ENCODE results near the gene PSME3. TPM values are rescaled to one million over a fixed set of nuclear protein-coding genes. Genes with fewer than 3 reads are reported as not detected.

PSME3 gene
- total RNA-seq, 1 experiment from 2014 or later: 192 TPM

DNA sequence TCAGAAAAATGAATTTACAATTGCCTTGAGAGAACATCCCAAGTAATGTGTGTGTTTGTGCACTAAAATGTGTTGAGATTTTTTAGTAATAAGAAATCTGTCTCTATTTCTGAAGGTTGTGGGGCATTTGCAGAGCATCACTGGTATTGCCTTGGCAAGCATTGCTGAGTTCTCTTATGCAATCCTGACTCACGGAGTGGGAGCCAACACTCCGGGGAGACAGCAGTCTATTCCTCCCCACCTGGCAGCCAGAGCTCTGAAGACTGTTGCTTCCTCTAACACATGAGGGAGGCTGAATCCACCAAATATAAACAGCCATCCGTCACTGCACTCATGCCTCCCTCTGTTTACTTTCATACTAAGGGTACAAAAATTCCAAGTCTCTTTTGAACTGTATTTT lies 23.9 kb upstream of the PSME3 start:
- Mint-ChIP-seq H3K36me3 (peaks cover 26% of the 10 kb centered on the region), H3K4me3 (no peak overlapping the region), H3K27me3 (ENCODE audit: low read depth) (no peaks in the 10 kb centered on the region; the same call in 1 of the 2 replicates), H3K27ac (no peak overlapping the region), H3K9me3 (no peaks in the 10 kb centered on the region), H3K4me1 (no peaks in the 10 kb centered on the region)
- DNase-seq (ENCODE audit: low spot score) (no peak), ATAC-seq (no peak)
- no peak for TF ChIP-seq ZNF423 (CRISPR knock-in tag; IDR thresholded peaks at IDR 0.05)
- no peak for TF ChIP-seq MXD4 (CRISPR knock-in tag; IDR thresholded peaks at IDR 0.05; ENCODE audit: borderline replicate concordance)
- TF ChIP-seq, protein P1, sequence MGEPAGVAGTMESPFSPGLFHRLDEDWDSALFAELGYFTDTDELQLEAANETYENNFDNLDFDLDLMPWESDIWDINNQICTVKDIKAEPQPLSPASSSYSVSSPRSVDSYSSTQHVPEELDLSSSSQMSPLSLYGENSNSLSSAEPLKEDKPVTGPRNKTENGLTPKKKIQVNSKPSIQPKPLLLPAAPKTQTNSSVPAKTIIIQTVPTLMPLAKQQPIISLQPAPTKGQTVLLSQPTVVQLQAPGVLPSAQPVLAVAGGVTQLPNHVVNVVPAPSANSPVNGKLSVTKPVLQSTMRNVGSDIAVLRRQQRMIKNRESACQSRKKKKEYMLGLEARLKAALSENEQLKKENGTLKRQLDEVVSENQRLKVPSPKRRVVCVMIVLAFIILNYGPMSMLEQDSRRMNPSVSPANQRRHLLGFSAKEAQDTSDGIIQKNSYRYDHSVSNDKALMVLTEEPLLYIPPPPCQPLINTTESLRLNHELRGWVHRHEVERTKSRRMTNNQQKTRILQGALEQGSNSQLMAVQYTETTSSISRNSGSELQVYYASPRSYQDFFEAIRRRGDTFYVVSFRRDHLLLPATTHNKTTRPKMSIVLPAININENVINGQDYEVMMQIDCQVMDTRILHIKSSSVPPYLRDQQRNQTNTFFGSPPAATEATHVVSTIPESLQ (CRISPR knock-in tag; IDR thresholded peaks at IDR 0.05): no peak
- TF ChIP-seq, protein P2, sequence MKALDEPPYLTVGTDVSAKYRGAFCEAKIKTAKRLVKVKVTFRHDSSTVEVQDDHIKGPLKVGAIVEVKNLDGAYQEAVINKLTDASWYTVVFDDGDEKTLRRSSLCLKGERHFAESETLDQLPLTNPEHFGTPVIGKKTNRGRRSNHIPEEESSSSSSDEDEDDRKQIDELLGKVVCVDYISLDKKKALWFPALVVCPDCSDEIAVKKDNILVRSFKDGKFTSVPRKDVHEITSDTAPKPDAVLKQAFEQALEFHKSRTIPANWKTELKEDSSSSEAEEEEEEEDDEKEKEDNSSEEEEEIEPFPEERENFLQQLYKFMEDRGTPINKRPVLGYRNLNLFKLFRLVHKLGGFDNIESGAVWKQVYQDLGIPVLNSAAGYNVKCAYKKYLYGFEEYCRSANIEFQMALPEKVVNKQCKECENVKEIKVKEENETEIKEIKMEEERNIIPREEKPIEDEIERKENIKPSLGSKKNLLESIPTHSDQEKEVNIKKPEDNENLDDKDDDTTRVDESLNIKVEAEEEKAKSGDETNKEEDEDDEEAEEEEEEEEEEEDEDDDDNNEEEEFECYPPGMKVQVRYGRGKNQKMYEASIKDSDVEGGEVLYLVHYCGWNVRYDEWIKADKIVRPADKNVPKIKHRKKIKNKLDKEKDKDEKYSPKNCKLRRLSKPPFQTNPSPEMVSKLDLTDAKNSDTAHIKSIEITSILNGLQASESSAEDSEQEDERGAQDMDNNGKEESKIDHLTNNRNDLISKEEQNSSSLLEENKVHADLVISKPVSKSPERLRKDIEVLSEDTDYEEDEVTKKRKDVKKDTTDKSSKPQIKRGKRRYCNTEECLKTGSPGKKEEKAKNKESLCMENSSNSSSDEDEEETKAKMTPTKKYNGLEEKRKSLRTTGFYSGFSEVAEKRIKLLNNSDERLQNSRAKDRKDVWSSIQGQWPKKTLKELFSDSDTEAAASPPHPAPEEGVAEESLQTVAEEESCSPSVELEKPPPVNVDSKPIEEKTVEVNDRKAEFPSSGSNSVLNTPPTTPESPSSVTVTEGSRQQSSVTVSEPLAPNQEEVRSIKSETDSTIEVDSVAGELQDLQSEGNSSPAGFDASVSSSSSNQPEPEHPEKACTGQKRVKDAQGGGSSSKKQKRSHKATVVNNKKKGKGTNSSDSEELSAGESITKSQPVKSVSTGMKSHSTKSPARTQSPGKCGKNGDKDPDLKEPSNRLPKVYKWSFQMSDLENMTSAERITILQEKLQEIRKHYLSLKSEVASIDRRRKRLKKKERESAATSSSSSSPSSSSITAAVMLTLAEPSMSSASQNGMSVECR (CRISPR knock-in tag; IDR thresholded peaks at IDR 0.05; ENCODE audit: borderline replicate concordance): no peak
- TF ChIP-seq NFYB (CRISPR knock-in tag; conservative IDR thresholded peaks at IDR 0.05; ENCODE audit: low read depth): no peak
- TF ChIP-seq JAZF1 (CRISPR knock-in tag; IDR thresholded peaks at IDR 0.05): no peak
- TF ChIP-seq FOXJ3 (CRISPR knock-in tag; IDR thresholded peaks at IDR 0.05; ENCODE audit: borderline replicate concordance): no peak
- TF ChIP-seq NR1H2 (CRISPR knock-in tag; IDR thresholded peaks at IDR 0.05): no peak
- no peak for TF ChIP-seq NFE2L1 (CRISPR knock-in tag; IDR thresholded peaks at IDR 0.05)
- POLR2A ChIA-PET: no interaction called here
- CTCF ChIA-PET: interaction anchor here (0.9 to 2.4 kb wide), 3 partner anchors 11 to 46 kb away, joined by 4 to 7 read pairs (median 6); partner anchors contain the start of gene BECN1

DNA sequence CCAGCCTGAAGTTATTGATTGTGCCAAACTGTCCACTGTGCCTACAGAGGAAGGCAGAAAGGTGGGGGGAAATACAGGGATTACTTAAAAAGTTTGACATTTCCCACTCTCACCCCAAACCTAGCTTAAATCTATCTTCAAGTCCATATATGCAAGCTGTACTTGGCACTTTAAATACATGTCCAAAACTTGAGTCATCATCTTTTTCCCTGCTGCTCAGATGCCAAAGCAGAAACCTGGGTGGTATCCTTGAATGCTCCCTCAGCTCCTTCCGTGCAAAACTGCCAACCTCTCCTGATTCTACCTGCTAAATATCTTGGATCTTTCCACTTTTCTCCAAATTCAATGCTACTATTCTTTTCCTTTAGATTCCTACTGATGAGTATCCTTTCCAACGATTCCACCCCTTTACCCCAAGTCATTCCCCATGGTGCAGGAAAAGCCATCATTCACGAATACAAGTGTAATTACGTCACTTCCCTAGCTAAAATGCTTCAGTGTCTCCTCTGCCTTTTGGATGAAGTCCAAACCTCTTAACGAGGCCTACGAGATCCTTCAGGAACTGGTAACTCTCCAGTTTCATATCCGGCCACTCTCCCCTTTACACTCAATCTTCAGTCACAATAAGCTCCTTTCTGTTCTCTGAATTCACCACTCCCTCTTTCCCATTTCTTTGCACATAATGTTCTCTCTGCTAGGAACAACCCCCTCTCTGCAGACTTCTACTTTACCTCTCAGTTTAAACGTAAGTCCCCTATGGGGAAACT lies 18.4 kb upstream of the PSME3 start:
- DNase-seq (ENCODE audit: low spot score) (no peak), ATAC-seq (no peak)
- Mint-ChIP-seq H3K9me3 (no peaks in the 10 kb centered on the region), H3K36me3 (peaks cover 68% of the 10 kb centered on the region), H3K27ac (no peak overlapping the region), H3K4me3 (no peak overlapping the region), H3K4me1 (no peaks in the 10 kb centered on the region), H3K27me3 (ENCODE audit: low read depth) (no peaks in the 10 kb centered on the region)
- CTCF ChIA-PET: interaction anchor here (2.4 kb wide), 1 partner anchor 10 kb away, joined by 12 read pairs; the partner anchor contains the start of gene BECN1
- TF ChIP-seq IRF2 (CRISPR knock-in tag; IDR thresholded peaks at IDR 0.05; ENCODE audit: borderline replicate concordance, low read depth) (no peak), ZNF138 (CRISPR knock-in tag; conservative IDR thresholded peaks at IDR 0.05) (no peak), ZNF263 (CRISPR knock-in tag; IDR thresholded peaks at IDR 0.05; ENCODE audit: low read depth) (no peak)
- TF ChIP-seq, protein P3, sequence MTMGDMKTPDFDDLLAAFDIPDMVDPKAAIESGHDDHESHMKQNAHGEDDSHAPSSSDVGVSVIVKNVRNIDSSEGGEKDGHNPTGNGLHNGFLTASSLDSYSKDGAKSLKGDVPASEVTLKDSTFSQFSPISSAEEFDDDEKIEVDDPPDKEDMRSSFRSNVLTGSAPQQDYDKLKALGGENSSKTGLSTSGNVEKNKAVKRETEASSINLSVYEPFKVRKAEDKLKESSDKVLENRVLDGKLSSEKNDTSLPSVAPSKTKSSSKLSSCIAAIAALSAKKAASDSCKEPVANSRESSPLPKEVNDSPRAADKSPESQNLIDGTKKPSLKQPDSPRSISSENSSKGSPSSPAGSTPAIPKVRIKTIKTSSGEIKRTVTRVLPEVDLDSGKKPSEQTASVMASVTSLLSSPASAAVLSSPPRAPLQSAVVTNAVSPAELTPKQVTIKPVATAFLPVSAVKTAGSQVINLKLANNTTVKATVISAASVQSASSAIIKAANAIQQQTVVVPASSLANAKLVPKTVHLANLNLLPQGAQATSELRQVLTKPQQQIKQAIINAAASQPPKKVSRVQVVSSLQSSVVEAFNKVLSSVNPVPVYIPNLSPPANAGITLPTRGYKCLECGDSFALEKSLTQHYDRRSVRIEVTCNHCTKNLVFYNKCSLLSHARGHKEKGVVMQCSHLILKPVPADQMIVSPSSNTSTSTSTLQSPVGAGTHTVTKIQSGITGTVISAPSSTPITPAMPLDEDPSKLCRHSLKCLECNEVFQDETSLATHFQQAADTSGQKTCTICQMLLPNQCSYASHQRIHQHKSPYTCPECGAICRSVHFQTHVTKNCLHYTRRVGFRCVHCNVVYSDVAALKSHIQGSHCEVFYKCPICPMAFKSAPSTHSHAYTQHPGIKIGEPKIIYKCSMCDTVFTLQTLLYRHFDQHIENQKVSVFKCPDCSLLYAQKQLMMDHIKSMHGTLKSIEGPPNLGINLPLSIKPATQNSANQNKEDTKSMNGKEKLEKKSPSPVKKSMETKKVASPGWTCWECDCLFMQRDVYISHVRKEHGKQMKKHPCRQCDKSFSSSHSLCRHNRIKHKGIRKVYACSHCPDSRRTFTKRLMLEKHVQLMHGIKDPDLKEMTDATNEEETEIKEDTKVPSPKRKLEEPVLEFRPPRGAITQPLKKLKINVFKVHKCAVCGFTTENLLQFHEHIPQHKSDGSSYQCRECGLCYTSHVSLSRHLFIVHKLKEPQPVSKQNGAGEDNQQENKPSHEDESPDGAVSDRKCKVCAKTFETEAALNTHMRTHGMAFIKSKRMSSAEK (CRISPR knock-in tag; IDR thresholded peaks at IDR 0.05; ENCODE audit: borderline replicate concordance): no peak
- TF ChIP-seq, protein P4, sequence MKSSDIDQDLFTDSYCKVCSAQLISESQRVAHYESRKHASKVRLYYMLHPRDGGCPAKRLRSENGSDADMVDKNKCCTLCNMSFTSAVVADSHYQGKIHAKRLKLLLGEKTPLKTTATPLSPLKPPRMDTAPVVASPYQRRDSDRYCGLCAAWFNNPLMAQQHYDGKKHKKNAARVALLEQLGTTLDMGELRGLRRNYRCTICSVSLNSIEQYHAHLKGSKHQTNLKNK (CRISPR knock-in tag; IDR thresholded peaks at IDR 0.05): no peak
- POLR2A ChIA-PET: interaction anchor here (0.7 kb wide), 1 partner anchor 9 kb away, joined by 3 read pairs; the partner anchor contains the start of gene BECN1

All from WTC11 (cell line).